HG02759 (cell line): ENCODE measurements around the gene PTPRE.

Experiments used
- ATAC-seq: cut with Tn5 transposase; IDR thresholded peaks from one replicate; pipeline ENCODE4 v1.9.1; 2021; ENCODE audit warnings: mild to moderate bottlenecking, moderate library complexity; ENCODE audit not compliant: unreplicated experiment

Gene PTPRE

GRCh38 chr10:127882391-127882790 lies 24.5 kb upstream of the PTPRE start:
- no peak for ATAC-seq

GRCh38 chr10:127882801-127883459 lies 24.0 kb upstream of the PTPRE start:
- ATAC-seq: no peak

DNA sequence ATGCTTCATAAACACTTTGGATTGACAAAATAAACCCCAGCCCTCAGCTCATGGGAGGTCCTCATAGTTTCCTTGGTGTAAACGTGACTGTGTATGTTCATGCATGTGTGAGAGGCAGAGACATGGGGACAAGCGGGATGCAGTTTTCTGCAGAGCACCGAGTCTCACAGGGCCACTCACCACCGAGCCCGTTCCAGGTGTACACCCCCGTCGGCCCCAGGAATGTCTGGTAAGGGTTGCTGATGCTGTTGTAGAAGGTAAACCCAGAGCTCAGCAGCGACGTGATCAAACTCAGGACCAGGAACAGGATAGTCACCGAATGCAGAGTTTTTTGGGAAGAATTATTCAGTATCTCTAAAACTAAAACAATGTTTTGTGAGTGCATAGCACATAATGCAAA lies 23.4 kb upstream of the PTPRE start:
- ATAC-seq: no peak

- ATAC-seq: no peak
Observed at GRCh38 chr10:127884501-127884900, 22.4 kb upstream of the PTPRE start.

DNA sequence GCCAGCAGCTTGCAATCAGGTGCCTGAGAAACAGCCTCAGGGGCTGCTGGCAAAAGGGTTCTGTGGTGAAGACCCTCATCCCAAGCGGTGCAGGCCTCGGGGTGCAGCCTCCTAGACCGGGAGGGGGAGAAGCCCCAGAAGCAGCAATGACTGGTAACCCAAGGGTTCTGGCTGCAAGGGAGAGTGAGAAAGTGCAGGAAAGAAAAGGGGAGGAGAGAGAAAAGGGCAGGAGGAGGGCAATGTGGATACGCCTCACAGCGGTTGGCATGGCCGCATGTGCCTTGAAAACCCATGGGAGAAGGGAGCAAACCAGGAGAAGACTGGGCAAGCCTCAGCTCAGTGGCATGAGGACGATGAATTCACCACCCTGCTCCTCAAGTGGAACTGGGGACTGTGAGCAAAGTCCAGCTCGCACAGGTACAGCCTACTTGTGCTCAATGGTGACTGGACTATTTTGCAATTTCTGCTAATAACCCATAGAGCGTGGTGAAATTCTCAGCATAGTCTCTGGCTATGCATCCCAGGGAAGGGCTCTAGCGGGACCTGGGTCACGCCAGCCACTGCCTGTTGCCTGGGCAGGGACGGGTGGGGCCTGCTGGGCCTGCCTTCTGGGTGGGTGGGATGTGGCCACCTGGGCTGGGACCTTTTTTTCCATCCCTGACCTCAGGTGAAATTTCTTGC lies 20.4 kb upstream of the PTPRE start:
- ATAC-seq: no peak

- ATAC-seq: no peak
Observed at GRCh38 chr10:127887541-127888415, 19.1 kb upstream of the PTPRE start.

DNA sequence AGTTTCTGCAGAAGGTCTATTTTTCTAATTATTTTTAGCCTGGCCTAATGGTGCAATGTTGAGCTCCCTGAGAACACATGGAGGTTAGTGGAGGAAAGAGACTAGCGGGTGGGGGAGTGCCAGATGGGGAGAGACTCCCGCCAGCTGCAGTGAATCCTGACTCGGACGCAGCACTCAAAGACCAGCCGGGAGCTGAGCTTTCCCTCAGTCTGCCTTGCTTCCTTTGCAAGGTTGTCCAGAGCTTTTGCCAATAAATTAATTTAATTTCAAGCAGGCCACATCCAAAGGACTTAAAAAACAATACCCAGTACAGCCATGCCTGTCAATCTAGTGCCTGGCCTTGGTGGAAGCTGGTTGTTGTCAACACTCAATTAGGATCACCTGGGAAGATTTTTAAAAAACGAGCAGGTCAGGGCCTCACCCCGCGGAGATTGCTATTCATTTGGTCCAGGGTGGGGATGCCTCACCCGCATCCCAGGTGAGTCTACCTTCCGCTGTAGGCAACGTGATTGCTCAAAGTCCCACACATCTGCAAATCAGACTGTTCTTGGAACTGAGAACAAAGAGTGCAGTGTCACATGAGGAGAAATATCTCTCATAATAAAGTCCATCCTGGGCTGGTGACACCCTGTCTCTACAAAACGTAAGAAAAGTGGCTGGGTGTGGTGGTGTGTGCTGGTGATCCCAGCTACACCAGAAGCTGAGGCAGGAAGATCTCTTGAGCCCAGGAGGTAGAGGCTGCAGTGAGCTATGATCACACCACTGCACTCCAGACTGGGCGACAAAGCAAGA lies 18.2 kb upstream of the PTPRE start:
- no peak for ATAC-seq

GRCh38 chr10:127889605-127890195 lies 17.2 kb upstream of the PTPRE start:
- ATAC-seq: no peak

DNA sequence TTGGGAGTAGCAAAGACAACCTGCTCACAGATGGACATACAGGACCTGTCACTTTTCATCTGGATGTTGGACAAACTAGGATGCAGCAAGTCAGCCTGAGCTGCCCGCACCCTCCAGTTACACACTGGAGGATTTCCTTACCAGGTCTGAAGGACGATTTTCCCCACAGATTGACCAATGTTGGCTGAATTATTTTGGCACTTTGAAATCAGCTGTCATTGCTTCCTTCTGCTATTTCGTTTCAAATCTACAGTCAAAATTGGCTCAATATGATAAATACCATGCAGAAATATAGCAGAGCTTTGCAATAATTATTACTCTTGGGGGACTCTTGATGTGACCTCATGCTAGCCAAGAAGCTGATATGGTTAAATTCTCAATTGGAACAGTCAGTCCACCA lies 16.7 kb upstream of the PTPRE start:
- ATAC-seq: no peak

DNA sequence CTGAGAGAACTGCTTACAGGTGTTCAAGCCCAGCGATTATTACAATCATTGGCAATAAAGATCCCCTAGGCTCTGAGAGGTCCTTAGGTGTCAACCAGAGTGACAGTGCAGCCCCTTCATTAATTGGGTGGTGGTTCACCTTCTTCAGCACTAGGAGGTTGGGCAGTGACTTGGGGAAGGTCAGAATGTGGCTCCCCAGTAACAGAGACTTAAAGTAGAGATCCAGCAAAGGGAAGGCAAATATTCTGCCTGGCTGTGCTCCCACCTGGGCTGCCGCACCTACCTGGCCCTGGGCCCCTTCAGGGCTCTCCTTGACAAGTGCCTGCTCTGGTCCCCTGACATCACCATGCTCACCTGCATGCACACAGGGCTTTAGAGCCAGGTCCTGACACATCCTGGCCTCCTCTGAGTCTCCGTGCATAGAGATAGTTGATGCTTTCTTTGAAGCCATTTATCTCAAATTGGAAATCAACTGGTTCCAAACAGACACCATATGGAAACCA lies 16.0 kb upstream of the PTPRE start:
- ATAC-seq: no peak

DNA sequence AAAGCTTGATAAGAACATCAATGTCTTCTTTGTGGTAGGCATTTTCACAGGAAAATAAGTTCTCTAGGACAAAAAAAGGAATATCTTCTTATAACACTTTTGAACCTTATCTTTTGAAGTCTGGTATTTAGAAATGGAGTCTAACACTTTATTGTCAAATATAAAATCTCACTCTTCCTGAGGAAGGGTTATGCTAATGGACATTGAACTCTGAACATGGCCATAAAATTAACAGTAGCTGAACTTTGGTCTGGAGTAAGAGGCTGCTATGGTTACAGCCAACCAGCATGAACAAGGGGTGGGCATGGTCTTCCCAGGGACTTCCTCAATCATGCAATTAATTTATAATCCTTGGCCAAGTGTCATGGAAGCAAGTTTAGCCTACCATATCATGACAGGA lies 14.2 kb upstream of the PTPRE start, which contains the start of gene CLRN3:
TSS of gene CLRN3 (minus strand) at position 199 of the 400 bp plus-strand sequence. CDS start at position 42, 157 bp downstream.
- ATAC-seq: no peak

DNA sequence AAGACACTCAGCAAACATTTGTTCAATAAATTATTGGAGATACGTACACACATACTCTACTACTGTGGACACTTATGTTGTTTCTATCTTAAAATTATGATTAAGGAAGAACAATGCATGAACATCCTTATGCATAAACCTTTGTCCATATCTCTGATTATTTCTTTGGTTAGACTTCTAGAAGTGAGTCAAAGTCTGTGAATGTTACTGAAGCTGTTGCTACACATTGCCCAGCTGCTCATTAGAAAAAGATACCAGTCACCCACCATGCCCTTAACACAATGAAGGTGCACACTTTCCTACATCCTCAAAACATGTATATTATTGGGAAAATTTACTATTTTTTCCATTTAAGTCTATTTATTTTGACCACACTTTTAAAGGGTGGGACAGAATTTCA lies 12.8 kb upstream of the PTPRE start:
- ATAC-seq: no peak

- ATAC-seq: no peak
Observed at GRCh38 chr10:127896590-127896989, 10.3 kb upstream of the PTPRE start.

GRCh38 chr10:127897177-127897576 lies 9.7 kb upstream of the PTPRE start:
- ATAC-seq: no peak

- ATAC-seq: no peak
Observed at GRCh38 chr10:127899766-127900387, 7.0 kb upstream of the PTPRE start.

GRCh38 chr10:127903789-127904188 lies 3.1 kb upstream of the PTPRE start:
- no peak for ATAC-seq

- ATAC-seq: no peak
Observed at GRCh38 chr10:127904311-127905000, 2.4 kb upstream of the PTPRE start.

DNA sequence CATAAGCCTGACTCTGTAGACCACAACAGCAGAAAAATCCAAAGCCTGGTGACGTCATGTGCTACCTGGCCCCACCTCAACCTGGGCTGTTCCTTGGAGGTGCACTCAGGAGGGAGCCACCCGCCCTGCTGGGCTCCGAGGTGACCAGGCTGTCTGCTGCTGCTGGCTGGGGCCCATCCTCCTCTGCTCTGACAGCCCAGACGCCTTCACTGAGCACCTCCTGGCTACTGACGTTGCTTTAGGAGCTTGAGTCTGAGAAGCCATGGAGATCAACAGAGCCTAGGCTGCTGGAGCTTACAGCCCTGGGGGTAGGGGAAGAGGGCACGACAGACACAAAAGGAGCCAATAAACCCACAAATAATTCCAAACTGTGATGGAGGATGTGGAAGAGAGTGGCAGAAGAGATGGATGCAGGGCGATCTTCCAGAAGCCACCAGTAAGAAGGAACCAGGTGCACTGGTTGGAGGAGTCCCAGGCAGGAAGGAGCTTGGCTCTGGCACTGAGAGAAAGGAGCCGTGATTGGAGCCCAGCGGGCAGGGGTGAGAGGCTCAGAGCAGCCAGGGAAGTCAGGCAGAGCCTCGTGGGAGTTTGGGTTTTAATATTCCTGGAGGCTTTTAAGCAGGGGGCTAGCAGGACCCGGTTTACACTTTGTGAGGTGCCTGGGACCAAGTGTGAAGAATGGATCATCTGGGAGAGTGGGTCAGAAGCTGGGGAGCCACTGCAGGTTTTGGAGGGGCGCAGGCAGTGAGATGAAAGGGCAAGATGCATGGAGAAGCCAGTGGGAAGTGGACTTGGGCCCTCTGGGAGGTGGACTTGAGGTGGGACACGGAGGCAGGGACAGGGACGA lies 1.7 kb upstream of the PTPRE start:
- no peak for ATAC-seq
